Vagina (tissue), 2 donors: Measurements from ENCODE around the gene ADCY5.

Experiments used
- POLR2AphosphoS5 ChIP-seq, 2 donors: sonication (generic); formaldehyde crosslinking; IDR thresholded peaks; one replicate each; pipeline ENCODE4 v1.9.0; 2017; ENCODE audit warnings: antibody characterized with exemption in 2 of 2, mild to moderate bottlenecking in 2 of 2, low read depth in 1 of 2; ENCODE audit not compliant: insufficient read depth in 1 of 2
- TF ChIP-seq, protein P1 (sequence below), 3 experiments: fragments of 450-650 bp in 2 of 3; fragments of 200-600 bp in 1 of 3; sonication (generic) in 1 of 3; IDR thresholded peaks; one replicate each; pipeline ENCODE4 v1.5.1; 2017 to 2019; ENCODE audit warnings: antibody characterized with exemption in 3 of 3, mild to moderate bottlenecking in 2 of 3, moderate library complexity in 2 of 3

DNA sequence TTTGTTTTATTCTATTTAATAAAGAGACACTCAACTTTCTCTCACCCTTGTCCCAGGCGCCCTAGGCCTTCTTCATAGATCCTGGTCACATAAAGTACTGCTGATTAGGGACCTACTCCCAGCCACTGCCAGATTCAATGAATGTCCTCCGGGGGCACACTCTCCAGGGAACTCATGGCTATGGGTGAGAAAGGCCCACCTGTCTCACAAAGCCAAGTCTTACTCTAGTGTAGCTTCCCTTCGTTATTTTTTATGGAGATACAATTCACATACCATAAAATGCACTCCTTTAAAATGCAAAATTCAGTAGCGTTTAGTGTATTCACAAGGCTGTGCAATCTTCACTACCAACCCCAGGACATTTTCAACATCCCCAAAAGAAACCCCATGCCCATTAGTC lies 87.8 kb downstream of the ADCY5 start:
- TF ChIP-seq, protein P1, sequence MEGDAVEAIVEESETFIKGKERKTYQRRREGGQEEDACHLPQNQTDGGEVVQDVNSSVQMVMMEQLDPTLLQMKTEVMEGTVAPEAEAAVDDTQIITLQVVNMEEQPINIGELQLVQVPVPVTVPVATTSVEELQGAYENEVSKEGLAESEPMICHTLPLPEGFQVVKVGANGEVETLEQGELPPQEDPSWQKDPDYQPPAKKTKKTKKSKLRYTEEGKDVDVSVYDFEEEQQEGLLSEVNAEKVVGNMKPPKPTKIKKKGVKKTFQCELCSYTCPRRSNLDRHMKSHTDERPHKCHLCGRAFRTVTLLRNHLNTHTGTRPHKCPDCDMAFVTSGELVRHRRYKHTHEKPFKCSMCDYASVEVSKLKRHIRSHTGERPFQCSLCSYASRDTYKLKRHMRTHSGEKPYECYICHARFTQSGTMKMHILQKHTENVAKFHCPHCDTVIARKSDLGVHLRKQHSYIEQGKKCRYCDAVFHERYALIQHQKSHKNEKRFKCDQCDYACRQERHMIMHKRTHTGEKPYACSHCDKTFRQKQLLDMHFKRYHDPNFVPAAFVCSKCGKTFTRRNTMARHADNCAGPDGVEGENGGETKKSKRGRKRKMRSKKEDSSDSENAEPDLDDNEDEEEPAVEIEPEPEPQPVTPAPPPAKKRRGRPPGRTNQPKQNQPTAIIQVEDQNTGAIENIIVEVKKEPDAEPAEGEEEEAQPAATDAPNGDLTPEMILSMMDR (IDR thresholded peaks at IDR 0.05), result no peak
- TF ChIP-seq POLR2AphosphoS5 (IDR thresholded peaks at IDR 0.05; ENCODE audit: insufficient read depth in 1 of 2, low read depth in 1 of 2), result no peak
